HepG2 (cell line): ENCODE results near the gene CTNNA2. TPM values are rescaled to one million over a fixed set of nuclear protein-coding genes. Genes with fewer than 3 reads are reported as not detected.

Experiments used
- ATAC-seq: fragments of 200-7000 bp; cut with Tn5 transposase; 3 replicates; pipeline ENCODE4 v1.9.1; 2020; ENCODE audit warnings: mild to moderate bottlenecking, moderate library complexity
- BruUV-seq: library from RNA; stranded (reverse); fragments of 400-500 nt; replicated peaks from 2 replicates; lab custom pipeline; 2021; lab: Mats Ljungman, UMichigan
- CTCF ChIA-PET: fragments of 300-600 bp; formaldehyde crosslinking; extraction: SDS; loops from one replicate; lab custom pipeline; 2021; ENCODE audit warnings: low total read pairs, inconsistent platforms, low intra/inter-chr PET ratio; lab: Yijun Ruan, JAX
- POLR2A ChIA-PET: fragments of 350-600 bp; sonication (Branson Sonifier 250); formaldehyde crosslinking; loops from one replicate; lab custom pipeline; 2020; ENCODE audit warnings: antibody characterized with exemption, inconsistent platforms; lab: Yijun Ruan, JAX
- DNase-seq: peaks from one replicate; pipeline ENCODE4 v3.0.0-alpha.2; 2015; ENCODE audit warnings: low spot score
- FAIRE-seq: peaks from 3 replicates; lab custom pipeline; 2011; peaks lifted over from hg19 to GRCh38; lab: Jason Lieb, UNC
- H2AFZ ChIP-seq: one replicate; pipeline ENCODE4 v1.6.1; 2011; ENCODE audit warnings: low read length, inconsistent platforms
- H3K27ac ChIP-seq: fragments of 300-600 bp; 3 replicates; pipeline ENCODE4 v1.8.0; 2011; ENCODE audit warnings: mixed run types, mild to moderate bottlenecking, mixed read lengths, low read length, inconsistent platforms; ENCODE audit not compliant: insufficient read depth; ENCODE audit errors: extremely low read length
- H3K27me3 ChIP-seq, 2 experiments: fragments of 200-600 bp in 1 of 2; 2 replicates in 1 of 2; 3 replicates in 1 of 2; pipeline versions ENCODE4 v1.6.0 to v1.8.0; 2011; ENCODE audit warnings: low read length in 2 of 2, mild to moderate bottlenecking in 2 of 2, moderate library complexity in 2 of 2, inconsistent platforms in 1 of 2; ENCODE audit not compliant: insufficient read depth in 2 of 2, control insufficient read depth in 1 of 2
- H3K36me3 ChIP-seq, 2 experiments: fragments of 200-600 bp in 1 of 2; replicated peaks in 1 of 2; 2 replicates in 1 of 2; 3 replicates in 1 of 2; pipeline versions ENCODE4 v1.5.1 to v1.8.0; 2011; ENCODE audit warnings: low read length in 2 of 2, inconsistent platforms in 1 of 2; ENCODE audit not compliant: insufficient read depth in 2 of 2, control insufficient read depth in 1 of 2
- H3K4me1 ChIP-seq: 2 replicates; pipeline ENCODE4 v1.5.1; 2012; ENCODE audit warnings: low read length, inconsistent platforms; ENCODE audit not compliant: insufficient read depth
- H3K4me2 ChIP-seq: 2 replicates; pipeline ENCODE4 v1.6.0; 2011; ENCODE audit warnings: low read depth, low read length, inconsistent platforms
- H3K4me3 ChIP-seq, 3 experiments: fragments of 200-600 bp in 1 of 3; sonication (generic), shearing (Covaris generic) in 1 of 3; replicated peaks in 1 of 3; 2 replicates each; pipeline ENCODE4 v1.5.1; 2011 to 2016; ENCODE audit warnings: low read length in 3 of 3, inconsistent platforms in 2 of 3, low read depth in 2 of 3, mild to moderate bottlenecking in 2 of 3, control low read depth in 1 of 3, mixed read lengths in 1 of 3; ENCODE audit not compliant: insufficient read depth in 1 of 3
- H3K79me2 ChIP-seq: one replicate; pipeline ENCODE4 v1.6.1; 2011; ENCODE audit warnings: low read length, inconsistent platforms; ENCODE audit not compliant: insufficient read depth
- H3K9ac ChIP-seq: 2 replicates; pipeline ENCODE4 v1.6.0; 2011; ENCODE audit warnings: mild to moderate bottlenecking, low read depth, low read length, inconsistent platforms; ENCODE audit not compliant: insufficient read depth
- H3K9me3 ChIP-seq: 2 replicates; pipeline ENCODE4 v1.5.1; 2012; ENCODE audit warnings: mild to moderate bottlenecking, low read length
- H4K20me1 ChIP-seq: 2 replicates; pipeline ENCODE4 v1.6.0; 2011; ENCODE audit warnings: inconsistent platforms, mild to moderate bottlenecking, low read length, moderate library complexity; ENCODE audit not compliant: insufficient read depth
- ARID2 ChIP-seq: sonication (generic); formaldehyde crosslinking; IDR thresholded peaks from 2 replicates; pipeline ENCODE4 v1.8.1; 2022; ENCODE audit warnings: mild to moderate bottlenecking, missing genetic modification reagents, borderline replicate concordance
- HDAC1 ChIP-seq: sonication (generic); formaldehyde crosslinking; IDR thresholded peaks from 2 replicates; pipeline ENCODE4 v1.5.1; 2020; ENCODE audit warnings: mild to moderate bottlenecking, missing genetic modification reagents
- HDAC2 ChIP-seq: sonication (generic); formaldehyde crosslinking; IDR thresholded peaks from 2 replicates; pipeline ENCODE4 v1.4.0; 2020; ENCODE audit warnings: missing genetic modification reagents
- HNF1B ChIP-seq: sonication (generic); formaldehyde crosslinking; IDR thresholded peaks from 2 replicates; pipeline ENCODE4 v1.5.1; 2020; ENCODE audit warnings: mild to moderate bottlenecking, moderate library complexity, missing genetic modification reagents
- IRF9 ChIP-seq: sonication (generic); formaldehyde crosslinking; IDR thresholded peaks from 2 replicates; pipeline ENCODE4 v1.8.0; 2022; ENCODE audit warnings: missing genetic modification reagents, mild to moderate bottlenecking, borderline replicate concordance
- NRL ChIP-seq: sonication (generic); formaldehyde crosslinking; IDR thresholded peaks from 2 replicates; pipeline ENCODE4 v1.5.0; 2020; ENCODE audit warnings: missing genetic modification reagents, mild to moderate bottlenecking, moderate library complexity, borderline replicate concordance
- SRSF9 ChIP-seq: fragments of 200-400 bp; formaldehyde crosslinking; IDR thresholded peaks from 2 replicates; pipeline ENCODE4 v1.6.1; 2018; ENCODE audit warnings: borderline replicate concordance, mild to moderate bottlenecking, low read depth, low read length; ENCODE audit not compliant: insufficient read depth, poor library complexity, severe bottlenecking
- ZNF597 ChIP-seq: sonication (generic); formaldehyde crosslinking; IDR thresholded peaks from 2 replicates; pipeline ENCODE4 v1.5.0; 2020; ENCODE audit warnings: missing genetic modification reagents
- ZNF619 ChIP-seq: sonication (generic); formaldehyde crosslinking; IDR thresholded peaks from 2 replicates; pipeline ENCODE4 v1.4.0; 2020; ENCODE audit warnings: mild to moderate bottlenecking, missing genetic modification reagents
- ZSCAN9 ChIP-seq: IDR thresholded peaks from 2 replicates; pipeline ENCODE4 v1.6.1; 2016; ENCODE audit warnings: borderline replicate concordance
- WGBS: methylation state at CpG from one replicate; pipeline ENCODE4 v1.1.6; 2017; ENCODE audit warnings: low lambda C conversion rate; 5-methylcytosine and 5-hydroxymethylcytosine counted together
- in situ Hi-C: cut with HindIII; loops from 2 replicates; pipeline ENCODE4 v1.10.0; 2017; ENCODE audit warnings: low pct_unique_long_range_greater_than_20kb; ENCODE audit not compliant: extremely low pct_ligation_motif_present
- intact Hi-C: fragments of 100-400 bp; cut with micrococcal nuclease; formaldehyde crosslinking; loops from one replicate; pipeline ENCODE4 v1.10.0; 2022; ENCODE audit not compliant: unreplicated experiment
- polyA plus RNA-seq, 8 experiments: library from polyadenylated mRNA; depleted of rRNA in 3 of 8; stranded (reverse) in 7 of 8; unstranded in 1 of 8; fragments of >200 nt; fragmentation: Illumina TruSeq in 4 of 8; extraction: Trizol in 4 of 8; gene quantifications; 2 replicates each; pipeline versions ENCODE4 v1.2.1 to v1.2.3, GENCODE V29; 2011 to 2016; ENCODE audit warnings: low read depth in 4 of 8, missing spikeins in 1 of 8, mixed read lengths in 1 of 8; ENCODE audit not compliant: insufficient read depth in 1 of 8
- total RNA-seq, 5 experiments: library from RNA; depleted of rRNA; stranded (reverse); fragments of >200 nt; fragmentation: Illumina TruSeq; extraction: Trizol; gene quantifications; 2 replicates each; pipeline ENCODE4 v1.2.3, GENCODE V29; 2016; ENCODE audit warnings: low read depth in 1 of 5

CTNNA2 gene
- total and polyA plus RNA-seq, 2 of the 13 experiments (the other 11 are each of a cell fraction or from before 2014, with no cell fraction given): not detected

GRCh38 chr2:79835911-79836310 is 323.1 kb downstream of the CTNNA2 start:
- H3K79me2 ChIP-seq: no peaks in the 10 kb centered on the region
- intact Hi-C loops (no loop called here), in situ Hi-C loops (no loop called here)
- H3K36me3 ChIP-seq: no peaks in the 10 kb centered on the region
- DNase-seq: no peak
- BruUV-seq: no TSS peak
- H3K4me1 ChIP-seq: no peaks in the 10 kb centered on the region
- peaks cover 4% of the 10 kb centered on the region; the same call in 1 of the 2 replicates for H3K9me3 ChIP-seq
- no peak overlapping the region for H2AFZ ChIP-seq
- H3K27ac ChIP-seq: no peak overlapping the region
- H3K27me3 ChIP-seq: no peaks in the 10 kb centered on the region
- no peak for ATAC-seq
- H3K4me2 ChIP-seq: no peak overlapping the region
- no peaks in the 10 kb centered on the region for H4K20me1 ChIP-seq
- WGBS: 13% methylated on average over 1 of the region's 1 CpG
- FAIRE-seq: no peak
- TF ChIP-seq ARID2 (CRISPR knock-in tag) (no peak), HNF1B (CRISPR knock-in tag) (no peak), ZNF619 (CRISPR knock-in tag) (no peak), HDAC1 (CRISPR knock-in tag) (no peak)
- H3K4me3 ChIP-seq: no peak overlapping the region
- ChIA-PET POLR2A (no interaction called here), CTCF (no interaction called here)
- H3K9ac ChIP-seq: no peak overlapping the region

GRCh38 chr2:79844011-79844410 is 331.2 kb downstream of the CTNNA2 start:
- intact Hi-C loops: no loop called here

More at GRCh38 chr2:79844011-79844410, 331.2 kb downstream of the CTNNA2 start:
- Histone ChIP-seq H3K4me1 (no peaks in the 10 kb centered on the region), H3K27me3 (no peaks in the 10 kb centered on the region; a peak in 1 of 5 replicates), H3K36me3 (no peaks in the 10 kb centered on the region), H4K20me1 (no peaks in the 10 kb centered on the region), H3K9ac (no peak overlapping the region), H3K79me2 (no peaks in the 10 kb centered on the region), H2AFZ (no peak overlapping the region), H3K9me3 (no peaks in the 10 kb centered on the region), H3K27ac (no peak overlapping the region), H3K4me3 (no peak overlapping the region), H3K4me2 (no peak overlapping the region)
- FAIRE-seq (no peak), DNase-seq (no peak), ATAC-seq (no peak)
- 0% methylated on average over 1 of the region's 1 CpG for WGBS
- ChIA-PET CTCF (no interaction called here), POLR2A (no interaction called here)
- TF ChIP-seq HDAC2 (CRISPR knock-in tag) (no peak), IRF9 (CRISPR knock-in tag) (no peak), ZSCAN9 (CRISPR knock-in tag) (no peak), ZNF597 (CRISPR knock-in tag) (no peak), SRSF9 (no peak), NRL (no peak)
- in situ Hi-C loops: no loop called here
- BruUV-seq: no TSS peak
